Upper lobe of left lung (tissue), 4 donors: ENCODE data around the gene PAM.

Source experiments
- EP300 ChIP-seq, 4 donors: sonication (generic); formaldehyde crosslinking; IDR thresholded peaks; one replicate each; pipeline ENCODE4 v1.5.1; 2017; ENCODE audit warnings: antibody characterized with exemption in 4 of 4, control low read depth in 2 of 4
- POLR2A ChIP-seq, 4 donors: fragments of 450-650 bp; IDR thresholded peaks; one replicate each; pipeline ENCODE4 v1.5.1; 2016 to 2017; ENCODE audit warnings: antibody characterized with exemption in 4 of 4, mild to moderate bottlenecking in 2 of 4
- POLR2AphosphoS5 ChIP-seq, 2 donors: sonication (generic); formaldehyde crosslinking; IDR thresholded peaks; one replicate each; pipeline ENCODE4 v1.5.1; 2017; ENCODE audit warnings: antibody characterized with exemption in 2 of 2
- TF ChIP-seq, protein P1 (sequence below), 6 experiments: fragments of 450-650 bp in 4 of 6; fragments of 200-600 bp in 2 of 6; sonication (generic) in 2 of 6; IDR thresholded peaks; one replicate each; pipeline ENCODE4 v1.5.1; 2016 to 2019; ENCODE audit warnings: antibody characterized with exemption in 6 of 6

DNA sequence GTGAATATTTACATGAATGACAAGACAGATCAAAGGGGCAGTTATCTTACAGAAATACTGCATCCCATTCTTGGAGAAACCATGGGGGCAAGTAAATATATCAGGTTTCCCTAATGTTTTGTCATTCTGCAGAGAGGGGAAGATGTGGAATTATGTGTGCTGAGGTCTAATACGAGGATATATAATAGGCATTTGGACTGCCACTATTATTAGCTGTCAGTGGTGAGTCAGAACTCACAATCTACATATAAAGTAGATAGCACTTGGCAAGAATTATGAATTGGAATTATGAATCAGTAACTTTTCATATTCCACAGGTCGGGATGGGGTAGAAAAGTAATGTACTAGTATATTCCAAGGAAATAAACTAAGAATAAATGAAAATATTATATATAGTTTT, 243.1 kb downstream of the PAM start:
- TF ChIP-seq, protein P1, sequence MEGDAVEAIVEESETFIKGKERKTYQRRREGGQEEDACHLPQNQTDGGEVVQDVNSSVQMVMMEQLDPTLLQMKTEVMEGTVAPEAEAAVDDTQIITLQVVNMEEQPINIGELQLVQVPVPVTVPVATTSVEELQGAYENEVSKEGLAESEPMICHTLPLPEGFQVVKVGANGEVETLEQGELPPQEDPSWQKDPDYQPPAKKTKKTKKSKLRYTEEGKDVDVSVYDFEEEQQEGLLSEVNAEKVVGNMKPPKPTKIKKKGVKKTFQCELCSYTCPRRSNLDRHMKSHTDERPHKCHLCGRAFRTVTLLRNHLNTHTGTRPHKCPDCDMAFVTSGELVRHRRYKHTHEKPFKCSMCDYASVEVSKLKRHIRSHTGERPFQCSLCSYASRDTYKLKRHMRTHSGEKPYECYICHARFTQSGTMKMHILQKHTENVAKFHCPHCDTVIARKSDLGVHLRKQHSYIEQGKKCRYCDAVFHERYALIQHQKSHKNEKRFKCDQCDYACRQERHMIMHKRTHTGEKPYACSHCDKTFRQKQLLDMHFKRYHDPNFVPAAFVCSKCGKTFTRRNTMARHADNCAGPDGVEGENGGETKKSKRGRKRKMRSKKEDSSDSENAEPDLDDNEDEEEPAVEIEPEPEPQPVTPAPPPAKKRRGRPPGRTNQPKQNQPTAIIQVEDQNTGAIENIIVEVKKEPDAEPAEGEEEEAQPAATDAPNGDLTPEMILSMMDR (IDR thresholded peaks at IDR 0.05), result no peak
- no peak for TF ChIP-seq POLR2AphosphoS5 (IDR thresholded peaks at IDR 0.05)
- TF ChIP-seq POLR2A (IDR thresholded peaks at IDR 0.05), result no peak
- no peak for TF ChIP-seq EP300 (IDR thresholded peaks at IDR 0.05)
